C4-2B (cell line): ENCODE measurements around the gene GALK2.

Source experiments
- CTCF ChIP-seq: fragments of 450-650 bp; conservative IDR thresholded peaks from 2 replicates; pipeline ENCODE4 v1.5.1; 2017; ENCODE audit warnings: mild to moderate bottlenecking
- ZFX ChIP-seq: fragments of 450-650 bp; IDR thresholded peaks from 2 replicates; pipeline ENCODE4 v1.6.1; 2017

- TF ChIP-seq CTCF = no peak
- no peak for TF ChIP-seq ZFX
Measured at GRCh38 chr15:49239105-49239504, 69.1 kb downstream of the GALK2 start.
